ENCODE results near the gene TNFAIP2.

Gene TNFAIP2, protein sequence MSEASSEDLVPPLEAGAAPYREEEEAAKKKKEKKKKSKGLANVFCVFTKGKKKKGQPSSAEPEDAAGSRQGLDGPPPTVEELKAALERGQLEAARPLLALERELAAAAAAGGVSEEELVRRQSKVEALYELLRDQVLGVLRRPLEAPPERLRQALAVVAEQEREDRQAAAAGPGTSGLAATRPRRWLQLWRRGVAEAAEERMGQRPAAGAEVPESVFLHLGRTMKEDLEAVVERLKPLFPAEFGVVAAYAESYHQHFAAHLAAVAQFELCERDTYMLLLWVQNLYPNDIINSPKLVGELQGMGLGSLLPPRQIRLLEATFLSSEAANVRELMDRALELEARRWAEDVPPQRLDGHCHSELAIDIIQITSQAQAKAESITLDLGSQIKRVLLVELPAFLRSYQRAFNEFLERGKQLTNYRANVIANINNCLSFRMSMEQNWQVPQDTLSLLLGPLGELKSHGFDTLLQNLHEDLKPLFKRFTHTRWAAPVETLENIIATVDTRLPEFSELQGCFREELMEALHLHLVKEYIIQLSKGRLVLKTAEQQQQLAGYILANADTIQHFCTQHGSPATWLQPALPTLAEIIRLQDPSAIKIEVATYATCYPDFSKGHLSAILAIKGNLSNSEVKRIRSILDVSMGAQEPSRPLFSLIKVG

DNA sequence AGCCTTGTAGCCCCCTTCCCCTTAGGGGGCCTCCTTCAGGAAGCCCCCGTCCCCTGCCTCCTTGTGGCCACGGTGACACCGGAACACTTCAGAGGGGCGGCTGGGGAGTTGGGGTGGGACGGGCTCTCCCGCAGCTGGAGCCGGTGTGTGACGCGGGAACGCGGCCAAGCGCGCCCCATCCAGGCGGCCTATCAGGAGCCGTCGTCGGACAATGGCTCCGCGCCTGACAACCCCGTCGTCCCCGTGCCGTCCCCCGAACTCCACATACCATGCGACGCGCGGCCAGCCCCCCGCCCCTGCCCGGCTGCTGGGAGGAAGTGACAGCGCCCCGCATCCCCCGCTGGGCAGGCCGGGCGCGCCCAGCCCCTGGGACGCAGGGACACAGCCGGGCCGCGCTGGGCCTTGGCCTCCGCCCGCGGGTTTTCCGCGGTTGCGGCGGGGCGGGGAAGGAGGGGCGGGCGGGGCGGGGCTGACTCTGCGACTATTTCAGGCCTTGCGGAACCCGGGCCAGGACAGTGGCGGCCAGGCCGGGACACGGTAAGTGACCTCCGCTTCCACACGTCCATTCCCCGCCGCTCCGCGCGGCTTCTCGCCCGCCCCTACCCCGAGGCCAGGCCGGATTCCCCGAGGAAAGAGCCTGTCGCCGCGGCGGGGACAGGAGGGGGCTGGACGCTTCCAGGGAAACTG lies at the start of gene TNFAIP2:
Gene TNFAIP2, plus strand, starts transcription at position 515 of the 687 bp plus-strand sequence. CDS start 2,997 bp downstream, outside the sequence.
- Histone ChIP-seq H3K27ac (peak within 1 kb of the TSS; percentile 68 to 95 (median 89)), H3K4me3 (peak within 1 kb of the TSS; percentile 42 to 72 (median 62))

DNA sequence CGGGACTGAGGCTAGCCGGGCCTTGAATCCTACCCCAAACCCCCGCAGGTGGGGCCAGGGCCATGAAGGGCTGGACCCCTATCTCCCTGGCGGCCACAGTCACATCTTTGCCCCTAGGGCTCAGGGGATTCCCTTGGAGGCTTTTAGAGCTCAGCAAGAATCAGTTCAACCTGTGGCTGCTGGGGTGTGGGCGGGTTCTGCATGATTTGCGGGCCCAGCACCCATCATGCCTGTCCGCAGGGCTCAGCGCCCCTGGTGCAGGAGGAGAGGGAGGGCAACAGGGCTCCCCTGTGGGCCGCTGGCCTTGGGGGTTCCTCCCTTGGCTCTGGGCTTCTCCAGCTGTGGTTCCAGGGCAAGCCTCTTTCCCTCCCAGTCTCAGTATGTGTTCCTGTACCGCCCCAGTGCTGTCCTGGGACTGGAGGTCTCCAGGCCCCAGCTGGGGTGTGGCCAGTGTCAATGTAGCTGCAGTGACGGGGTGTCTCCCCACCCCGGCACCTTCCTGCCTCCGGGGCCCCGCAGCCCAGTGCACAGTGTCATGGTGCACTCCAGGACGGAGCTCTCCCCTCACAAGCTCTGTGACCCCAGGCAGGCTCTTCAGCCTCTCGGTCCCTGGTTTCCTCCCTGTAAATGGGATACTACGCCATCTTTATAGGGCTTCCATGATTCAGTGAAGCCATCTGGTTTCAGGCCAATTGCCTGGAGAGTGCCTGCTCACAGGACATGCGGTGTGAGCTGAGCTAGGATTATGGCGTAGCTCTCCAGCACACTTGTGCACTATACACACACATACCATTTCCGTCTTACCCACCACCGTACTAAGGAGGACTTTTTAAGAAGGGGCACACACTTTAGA lies 49.2 kb upstream of the TNFAIP2 start:
- Histone ChIP-seq H3K27ac (peak overlapping the region in 15 of 21 experiments; percentile 7 to 90 (median 71)), H3K4me3 (no peak overlapping the region)

DNA sequence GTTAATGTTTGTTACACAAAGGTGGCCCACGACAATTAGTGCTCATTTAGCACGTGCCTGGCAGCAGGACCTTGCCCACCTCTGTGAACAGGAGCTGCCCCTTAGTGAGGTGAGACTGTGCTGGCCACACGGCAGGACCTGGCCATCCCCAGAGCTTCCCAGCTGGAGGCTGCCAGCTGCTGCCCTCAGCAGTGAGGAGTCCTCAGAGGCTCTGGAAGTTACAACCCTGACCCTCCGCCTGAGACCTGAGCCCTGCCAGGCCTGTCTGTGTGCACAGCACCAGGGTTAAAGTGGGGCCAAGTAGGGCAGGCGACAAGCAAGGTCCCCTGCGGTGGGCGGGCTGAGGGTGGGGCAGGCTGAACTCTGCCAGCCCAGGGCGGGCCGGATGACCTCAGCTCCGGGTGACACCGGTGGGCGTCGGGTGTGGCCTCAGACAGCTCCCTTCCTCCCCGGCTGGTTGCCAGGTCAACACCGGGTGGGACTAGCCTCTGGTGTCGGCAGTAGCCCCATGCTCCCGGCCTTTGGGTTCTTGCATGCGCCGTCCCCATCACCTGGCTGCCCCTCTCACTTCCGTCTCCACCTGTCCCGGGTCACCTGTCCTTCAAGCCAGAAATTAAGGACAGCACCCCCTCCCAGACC lies 48.4 kb upstream of the TNFAIP2 start:
- peak overlapping the region; percentile 13 to 42 (median 33) for H3K4me3 ChIP-seq
- H3K27ac ChIP-seq = peak overlapping the region in 19 of 21 experiments; percentile 7 to 90 (median 71)

DNA sequence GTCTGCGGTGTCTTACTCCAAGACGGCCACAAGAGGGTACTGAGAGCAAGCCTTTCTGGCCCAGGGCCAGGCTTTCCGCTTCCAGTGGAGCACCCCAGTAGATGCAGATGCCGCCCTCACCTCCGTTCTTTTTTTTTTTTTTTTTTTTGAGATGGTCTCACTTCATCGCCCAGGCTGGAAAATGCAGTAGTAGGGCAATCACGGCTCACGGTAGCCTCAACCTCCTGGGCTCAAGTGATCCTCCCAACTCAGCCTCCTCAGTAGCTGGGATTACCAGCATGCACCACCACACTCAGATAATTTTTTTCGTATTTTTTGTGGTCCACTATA lies 44.9 kb upstream of the TNFAIP2 start:
- H3K4me3 ChIP-seq = no peak overlapping the region
- H3K27ac ChIP-seq = no peak overlapping the region

DNA sequence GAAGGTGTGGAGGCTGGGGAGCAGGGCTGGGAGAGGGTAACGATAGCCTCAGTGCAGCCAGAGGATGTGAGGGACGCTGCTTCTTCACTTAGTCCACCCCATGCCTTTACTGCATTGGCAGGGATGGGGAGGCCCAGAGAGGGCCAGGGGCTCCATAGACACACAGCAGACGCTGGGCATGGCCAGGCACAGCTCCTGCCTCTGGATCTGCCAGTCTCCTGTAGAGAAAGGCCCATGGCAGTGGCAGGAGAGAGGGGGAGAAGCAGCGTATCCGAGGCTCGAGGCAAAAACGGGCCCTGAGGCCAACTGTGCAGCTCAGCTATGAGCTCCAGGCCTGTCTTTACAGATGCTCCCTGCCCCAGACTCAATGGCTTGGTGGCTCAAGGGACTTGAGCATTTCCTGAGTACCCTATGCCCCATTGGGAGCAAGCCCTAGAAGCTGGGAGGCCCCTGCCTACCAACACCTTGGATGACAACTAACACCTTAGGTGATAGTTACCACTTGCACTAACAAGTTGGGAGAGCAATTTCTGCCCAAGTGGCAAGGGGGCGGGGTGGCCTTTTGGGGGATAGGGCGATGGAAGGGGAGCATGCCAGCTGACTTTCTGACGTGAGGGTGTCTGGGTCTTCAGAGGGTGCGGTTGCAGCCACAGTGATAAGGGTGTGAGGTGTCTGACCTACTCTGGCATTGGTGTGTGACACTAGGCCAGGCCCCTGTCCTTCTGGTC lies 44.2 kb upstream of the TNFAIP2 start:
- Histone ChIP-seq H3K4me3 (no peak overlapping the region), H3K27ac (no peak overlapping the region)

DNA sequence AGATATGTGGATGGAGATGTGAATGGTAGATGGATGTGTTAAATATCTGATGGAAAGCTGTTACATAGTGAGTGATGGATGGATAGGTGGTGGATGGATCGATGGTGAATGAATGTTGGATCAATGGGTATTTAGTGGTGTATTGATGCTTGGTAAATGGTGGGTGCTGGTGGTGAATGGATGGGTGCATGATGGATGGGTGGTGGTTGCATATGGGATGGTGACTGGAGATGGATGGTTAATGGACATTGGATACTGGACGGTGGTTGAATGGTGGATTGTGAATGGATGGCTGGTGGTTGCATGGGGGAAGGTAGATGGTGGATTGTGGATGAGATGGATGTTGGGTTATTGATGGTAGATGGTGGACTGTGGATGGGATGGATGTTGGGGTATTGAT lies 41.3 kb upstream of the TNFAIP2 start:
- no peak overlapping the region for H3K27ac ChIP-seq
- no peak overlapping the region for H3K4me3 ChIP-seq

DNA sequence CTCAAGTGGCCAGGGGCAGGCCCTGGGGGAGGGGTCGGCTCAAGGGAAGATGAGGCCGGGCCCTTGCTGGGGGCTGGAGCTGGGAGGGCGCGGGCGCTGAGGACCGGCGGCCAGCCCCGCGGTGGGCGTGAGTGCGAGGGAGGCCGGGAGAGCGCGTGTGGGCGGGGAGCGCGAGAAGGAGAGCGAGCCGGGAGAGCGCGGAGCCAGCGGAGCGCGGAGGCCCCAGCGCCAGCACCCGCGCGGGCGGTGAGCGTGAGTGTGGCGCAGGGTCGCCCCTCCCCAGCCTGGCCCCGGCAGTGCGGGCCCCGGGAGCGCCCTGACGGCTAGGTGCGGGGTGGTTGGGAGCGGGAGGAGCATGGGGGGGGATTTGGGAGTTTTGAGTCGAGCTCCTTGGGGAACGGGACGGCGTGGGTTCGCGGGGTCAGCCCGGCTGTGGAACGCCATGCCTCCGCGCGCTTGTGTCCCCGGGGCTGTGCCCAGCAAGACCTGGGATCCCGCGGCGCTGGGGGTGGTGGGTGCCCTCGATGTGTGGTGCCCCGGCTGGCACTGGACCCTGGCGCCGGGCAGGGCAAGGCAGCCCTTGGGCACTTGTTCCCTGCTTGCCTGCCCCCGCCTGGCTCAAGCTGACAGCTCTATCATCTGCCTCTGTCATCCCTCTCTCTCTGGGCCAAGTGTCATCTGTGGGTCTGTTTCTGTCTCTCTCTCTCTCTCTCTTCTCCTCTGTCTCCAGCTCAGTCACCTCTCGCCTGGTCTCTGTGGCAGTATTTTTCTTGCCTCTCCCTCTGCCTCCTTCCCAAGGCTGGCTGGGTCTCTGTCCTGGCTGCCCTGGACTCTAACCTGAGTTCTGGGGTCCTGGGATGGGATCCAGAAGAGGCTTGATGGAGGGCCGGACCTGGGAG lies 39.0 kb upstream of the TNFAIP2 start, which contains the start of gene LBHD2:
Gene LBHD2, plus strand, starts transcription at position 190 of the 899 bp plus-strand sequence. CDS start 1,803 bp downstream, outside the sequence.
- peak within 1 kb of the TSS in 2 of 7 experiments; percentile 6 to 15 for H3K4me3 ChIP-seq
- H3K27ac ChIP-seq = no peak within 1 kb of the TSS

DNA sequence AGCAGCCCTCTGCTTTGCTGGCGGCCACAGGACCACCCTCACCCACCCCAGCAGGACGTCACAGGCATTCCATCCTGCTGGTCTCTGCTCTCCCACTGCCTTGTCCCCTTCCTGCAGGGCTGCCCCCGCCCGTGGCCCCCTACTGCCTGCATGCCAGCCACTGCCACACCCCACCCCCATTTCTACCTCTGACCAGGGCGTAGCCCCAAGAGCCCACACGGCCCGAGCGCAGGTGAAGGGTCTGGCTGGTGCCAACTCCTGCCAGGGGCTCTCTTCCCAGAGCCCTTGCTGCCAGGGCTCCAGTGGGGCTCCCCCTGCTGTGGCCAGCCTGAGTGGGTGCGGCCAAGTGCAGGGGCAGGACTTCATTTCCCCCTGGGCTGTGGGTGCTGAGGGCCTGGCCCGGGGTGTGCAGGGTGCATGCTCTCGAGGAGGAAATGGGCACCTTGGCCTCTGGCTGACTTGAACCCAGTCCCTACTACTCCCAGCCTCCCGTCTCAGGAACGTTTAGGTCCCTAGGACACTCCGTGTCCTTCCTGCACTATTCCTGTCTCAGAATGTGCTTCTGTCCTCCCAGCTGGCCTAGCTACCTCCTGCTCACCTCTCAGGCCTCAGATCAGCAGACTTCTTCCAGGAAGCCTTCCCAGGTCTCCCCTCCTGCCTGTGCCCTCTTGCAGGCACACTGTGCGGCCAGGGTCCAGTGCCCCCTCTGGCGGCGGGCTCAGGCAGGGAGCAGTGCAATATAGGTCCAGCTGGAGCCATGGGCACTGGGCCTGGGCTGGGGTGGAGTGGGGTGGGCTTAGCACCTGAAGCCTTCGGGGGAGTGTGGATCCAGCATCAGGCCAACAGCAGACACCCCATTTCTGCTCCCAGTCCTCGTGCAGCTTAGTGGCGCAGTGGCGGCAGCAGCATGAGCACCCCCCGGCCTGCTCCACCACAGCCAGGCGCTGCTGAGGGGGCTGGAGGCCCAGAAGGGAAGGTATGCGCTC lies 37.9 kb upstream of the TNFAIP2 start:
- no peak overlapping the region for H3K27ac ChIP-seq
- H3K4me3 ChIP-seq = no peak overlapping the region

DNA sequence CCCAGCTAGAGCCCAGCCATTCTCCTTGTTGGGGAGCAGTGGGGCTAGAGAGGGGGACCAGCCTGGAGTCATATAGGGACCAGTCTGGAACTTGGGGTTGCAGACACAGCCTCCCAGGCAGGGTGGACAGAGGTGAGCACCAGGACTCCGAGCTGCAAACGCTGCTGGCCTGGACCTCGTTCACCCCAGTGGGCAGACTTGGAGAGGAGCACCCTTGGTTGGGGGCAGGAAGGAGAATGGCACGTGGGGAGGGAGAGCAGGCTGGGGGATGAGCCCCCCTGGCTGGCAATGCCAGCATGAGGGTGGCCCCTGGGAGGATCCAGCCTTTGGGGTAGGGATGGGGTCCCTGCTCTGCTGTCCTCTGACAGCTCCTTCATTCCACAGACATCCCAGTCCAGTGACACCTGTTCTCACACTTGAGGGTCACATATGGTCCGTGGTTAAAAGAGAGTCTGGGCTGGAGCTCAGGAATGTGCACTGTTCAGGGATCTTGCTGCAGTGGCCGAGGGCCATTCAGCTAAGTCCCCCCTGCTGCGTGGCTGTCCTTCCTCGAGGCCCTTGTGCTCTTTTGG lies 36.4 kb upstream of the TNFAIP2 start:
- Histone ChIP-seq H3K4me3 (no peak overlapping the region), H3K27ac (no peak overlapping the region)

DNA sequence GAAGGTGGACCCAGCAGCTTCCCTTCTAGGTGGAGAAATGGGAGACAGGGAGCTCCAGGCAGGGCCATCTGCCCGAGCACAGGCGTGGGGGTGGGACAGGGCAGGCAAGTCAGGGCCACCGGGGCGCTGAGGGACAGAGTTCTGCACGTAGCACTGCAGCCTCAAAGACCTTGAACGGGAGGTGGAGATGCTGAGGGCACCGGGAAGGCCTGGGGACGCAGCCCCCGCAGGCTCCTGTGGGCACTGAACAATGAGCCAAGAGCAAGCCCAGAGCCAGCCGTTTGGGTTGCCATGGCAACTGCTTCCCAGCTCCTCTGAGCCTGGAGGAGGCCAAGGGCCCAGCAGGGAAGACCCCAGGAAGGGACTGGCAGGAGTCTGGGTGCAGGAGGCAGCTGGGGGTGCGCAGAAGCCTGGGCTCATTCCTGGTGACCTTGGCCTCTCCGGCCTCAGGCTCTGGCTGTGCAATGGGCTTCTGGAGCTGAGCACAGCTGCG lies 35.9 kb upstream of the TNFAIP2 start:
- H3K4me3 ChIP-seq = no peak overlapping the region

DNA sequence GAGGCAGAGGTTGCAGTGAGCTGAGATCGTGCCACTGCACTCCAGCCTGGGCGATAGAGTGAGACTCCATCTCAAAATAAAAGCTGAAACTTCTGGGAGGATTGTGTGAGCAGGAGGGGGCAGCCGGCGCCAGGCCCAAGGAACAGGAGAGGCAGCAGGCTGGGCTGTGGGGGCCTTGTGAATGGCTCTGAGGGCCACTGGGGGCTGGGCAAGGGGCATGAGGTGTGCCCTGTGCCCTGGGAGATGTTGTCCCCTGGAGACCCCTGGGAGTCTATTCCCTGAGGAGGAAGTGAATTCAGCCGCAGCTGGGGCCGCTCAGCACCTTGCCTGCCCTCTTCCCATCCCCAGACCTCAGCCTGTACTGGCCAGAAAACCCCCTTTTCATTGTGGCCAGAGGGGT lies 34.3 kb upstream of the TNFAIP2 start:
- no peak overlapping the region for H3K4me3 ChIP-seq

More for the DNA sequence above, 35.9 kb upstream of the TNFAIP2 start:
- H3K27ac ChIP-seq = no peak overlapping the region

DNA sequence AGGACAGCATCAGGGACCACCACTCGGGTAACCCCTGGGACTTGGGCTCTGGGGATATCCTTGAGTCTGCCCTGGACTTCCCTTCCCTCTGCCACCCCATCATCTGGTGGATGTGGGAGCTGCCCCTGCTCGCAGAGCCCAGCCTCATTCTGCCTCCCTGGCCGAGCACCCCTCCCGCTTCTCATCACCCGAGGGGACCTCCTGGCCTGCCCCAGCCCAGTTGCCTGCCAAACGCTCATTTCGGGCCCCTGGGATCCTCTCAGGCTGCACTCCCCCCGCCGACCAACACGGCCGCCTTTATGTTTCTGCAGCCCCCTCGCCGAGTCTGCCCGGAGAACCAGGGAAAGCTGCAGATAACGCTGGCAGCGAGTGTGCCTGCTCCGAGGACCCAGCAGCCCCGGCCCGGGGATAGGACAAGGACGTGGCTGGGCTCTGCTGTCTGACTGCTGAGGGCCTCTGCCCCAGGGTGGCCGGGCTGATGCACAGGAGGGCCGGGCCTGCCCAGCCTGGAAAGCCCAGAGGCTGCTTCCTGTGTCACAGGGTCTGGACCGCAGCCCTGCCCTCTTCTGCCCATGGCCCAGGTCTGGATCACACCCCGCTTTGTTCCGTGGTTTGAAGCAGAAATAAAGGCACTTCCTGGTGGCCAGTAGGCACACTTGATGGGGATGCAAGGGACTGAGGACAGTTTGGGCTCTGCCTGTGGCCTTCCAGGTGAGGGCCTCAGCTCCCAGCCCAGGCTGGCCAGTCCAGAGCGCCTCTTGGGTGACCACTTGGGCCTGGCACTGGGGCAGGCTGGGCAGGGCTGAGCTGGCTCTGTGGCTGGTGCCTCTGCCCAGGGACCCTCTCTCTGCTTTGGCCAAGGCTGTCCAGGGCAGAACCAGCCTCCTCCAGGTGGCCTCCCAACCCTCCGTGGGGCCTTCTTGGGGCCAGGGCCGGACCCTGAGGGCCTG lies 33.6 kb upstream of the TNFAIP2 start:
- Histone ChIP-seq H3K27ac (no peak overlapping the region), H3K4me3 (no peak overlapping the region)

More for the DNA sequence above, 34.3 kb upstream of the TNFAIP2 start:
- H3K27ac ChIP-seq = no peak overlapping the region

DNA sequence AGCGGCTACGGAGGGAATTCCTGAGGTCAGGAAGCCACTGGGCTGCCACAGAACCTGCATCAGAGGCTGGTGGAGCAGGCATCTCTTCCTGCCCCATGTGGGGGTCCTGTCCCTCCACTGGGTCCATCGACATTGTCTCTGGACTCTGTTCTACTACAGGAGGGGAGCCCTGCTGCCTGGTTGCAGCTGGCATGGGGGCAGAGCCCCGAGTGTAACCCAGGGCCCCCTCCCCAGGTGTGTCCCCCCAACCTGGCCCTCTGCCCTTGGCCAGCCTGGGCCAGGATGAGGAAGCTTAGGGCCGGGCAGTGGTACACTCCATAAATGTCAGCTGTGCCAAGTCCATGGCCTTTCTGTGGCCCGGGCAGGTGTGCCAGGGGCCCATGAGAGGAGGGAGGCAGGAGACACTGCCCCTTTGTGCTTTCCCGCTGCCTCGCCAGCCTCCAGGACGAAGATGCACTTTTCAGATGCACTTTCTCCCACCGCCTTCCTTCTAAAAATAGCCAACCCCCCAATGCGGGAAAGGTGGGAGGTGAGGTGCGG lies 32.7 kb upstream of the TNFAIP2 start:
- H3K27ac ChIP-seq = no peak overlapping the region

More for the DNA sequence above, 32.7 kb upstream of the TNFAIP2 start:
- no peak overlapping the region for H3K4me3 ChIP-seq

Data from skin epidermis (tissue), 12 donors.